Activated T-helper 1 cell treated with anti-CD3 and anti-CD28 coated beads, Interleukin-12 subunit alpha, Interleukin-12 subunit beta, Interleukin-2, Interleukin-4 antibody, amounts not matched to agents 30 ng/mL and 10 ng/mL and 1 ng/mL, durations not matched to agents 14 hours and 24 hours and 36 hours (primary cell): Measurements from ENCODE around the gene DRAP1. TPM values are rescaled to one million over a fixed set of nuclear protein-coding genes. Genes with fewer than 3 reads are reported as not detected.

Experiments
- DNase-seq: peaks from one replicate; pipeline ENCODE4 v3.0.0; 2021; ENCODE audit warnings: low spot score
- H3K27ac Mint-ChIP-seq: one replicate; pipeline ENCODE4 v1.8.0; 2021; ENCODE audit warnings: mild to moderate bottlenecking, mixed read lengths
- H3K27me3 Mint-ChIP-seq: one replicate; pipeline ENCODE4 v1.8.0; 2022; ENCODE audit warnings: mild to moderate bottlenecking, moderate library complexity, mixed read lengths; ENCODE audit not compliant: insufficient read depth
- H3K36me3 Mint-ChIP-seq: one replicate; pipeline ENCODE4 v1.8.0; 2021; ENCODE audit warnings: low read depth, mixed read lengths
- H3K4me1 Mint-ChIP-seq: one replicate; pipeline ENCODE4 v1.8.0; 2021; ENCODE audit warnings: low read depth, mixed read lengths
- H3K4me3 Mint-ChIP-seq: one replicate; pipeline ENCODE4 v1.8.0; 2021; ENCODE audit warnings: mild to moderate bottlenecking, moderate library complexity, mixed read lengths
- H3K9me3 Mint-ChIP-seq: one replicate; pipeline ENCODE4 v1.8.0; 2021; ENCODE audit warnings: mixed read lengths
- intact Hi-C: fragments of 100-400 bp; cut with micrococcal nuclease; formaldehyde crosslinking; loops from one replicate; pipeline ENCODE4 v1.15.1; 2024
- total RNA-seq: library from RNA; stranded (reverse); gene quantifications from 2 replicates; pipeline ENCODE4 v1.2.3, GENCODE V29; 2022

Gene DRAP1
- total RNA-seq, 1 donor from 2014 or later = 119 TPM

GRCh38 chr11:65900125-65900898 is 18.9 kb upstream of the DRAP1 start, which contains the start of gene FOSL1:
Gene FOSL1, minus strand, starts transcription at chr11:65900388. Its CDS starts 49 bp downstream, at chr11:65900339.
- no peaks in the 10 kb centered on the region for H3K9me3 Mint-ChIP-seq
- intact Hi-C loops = loop anchor here (1.0 to 2.0 kb wide), 6 partner anchors 10 to 102 kb away; partner anchors contain the start of genes BANF1, C11orf68, CCDC85B and CFL1
- peak within 1 kb of the TSS; percentile 67 for H3K27ac Mint-ChIP-seq
- peaks cover 23% of the 10 kb centered on the region for H3K4me1 Mint-ChIP-seq
- H3K27me3 Mint-ChIP-seq = peaks cover 9% of the 10 kb centered on the region
- H3K4me3 Mint-ChIP-seq = peak within 1 kb of the TSS; percentile 82
- peaks cover 17% of the 10 kb centered on the region for H3K36me3 Mint-ChIP-seq
- peak; percentile 89 for DNase-seq

DNA sequence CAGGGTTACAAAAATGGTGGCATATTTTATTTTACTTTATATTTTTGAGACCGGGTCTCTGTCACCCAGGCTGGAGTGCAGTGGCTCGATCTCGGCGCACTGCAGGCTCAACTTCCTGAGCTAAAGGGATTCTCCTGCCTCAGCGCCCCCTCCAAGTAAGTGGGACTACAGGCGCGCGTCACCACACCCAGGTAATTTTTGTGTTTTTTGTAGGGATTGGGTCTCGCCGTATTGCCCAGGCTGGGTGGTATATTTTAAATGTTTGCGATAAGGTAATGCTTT is 18.4 kb upstream of the DRAP1 start:
- intact Hi-C loops = loop anchor here (1.0 to 2.0 kb wide), 6 partner anchors 11 to 101 kb away; partner anchors contain the start of genes BANF1, C11orf68, CCDC85B and CFL1
- Mint-ChIP-seq H3K4me1 (peaks cover 18% of the 10 kb centered on the region), H3K27me3 (peaks cover 11% of the 10 kb centered on the region), H3K9me3 (no peaks in the 10 kb centered on the region), H3K4me3 (peak overlapping the region; percentile 68), H3K36me3 (peaks cover 13% of the 10 kb centered on the region), H3K27ac (peak overlapping the region; percentile 67)
- DNase-seq = no peak

DNA sequence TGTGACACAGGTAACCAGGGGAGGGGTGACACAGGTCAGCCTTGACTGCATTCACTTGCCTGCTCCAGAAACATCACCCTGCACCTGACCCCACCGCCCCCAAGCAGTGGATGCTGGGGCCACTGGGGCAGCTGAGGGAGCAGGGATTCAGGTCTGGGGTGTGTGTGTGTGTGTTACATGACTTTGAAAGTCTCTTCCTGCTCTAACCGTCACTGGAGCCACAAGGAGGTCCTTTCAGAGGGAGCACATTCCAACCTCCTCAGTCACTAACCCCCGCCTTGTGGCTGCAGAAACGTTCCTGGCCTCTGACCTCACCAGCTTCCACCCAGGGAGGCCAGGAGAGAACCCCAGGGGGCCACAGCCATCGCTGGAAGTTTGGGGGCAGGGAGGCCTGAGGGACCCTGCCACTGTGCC is 16.2 kb upstream of the DRAP1 start:
- Mint-ChIP-seq H3K4me1 (peaks cover 6% of the 10 kb centered on the region), H3K9me3 (no peaks in the 10 kb centered on the region), H3K27me3 (peaks cover 22% of the 10 kb centered on the region), H3K4me3 (no peak overlapping the region), H3K36me3 (no peaks in the 10 kb centered on the region), H3K27ac (no peak overlapping the region)
- intact Hi-C loops = no loop called here
- no peak for DNase-seq

- Mint-ChIP-seq H3K4me3 (no peak overlapping the region), H3K36me3 (no peaks in the 10 kb centered on the region), H3K27me3 (peaks cover 22% of the 10 kb centered on the region), H3K4me1 (peaks cover 6% of the 10 kb centered on the region), H3K27ac (no peak overlapping the region), H3K9me3 (no peaks in the 10 kb centered on the region)
- intact Hi-C loops = no loop called here
- no peak for DNase-seq
Measured at GRCh38 chr11:65903715-65904114, 15.5 kb upstream of the DRAP1 start.

DNA sequence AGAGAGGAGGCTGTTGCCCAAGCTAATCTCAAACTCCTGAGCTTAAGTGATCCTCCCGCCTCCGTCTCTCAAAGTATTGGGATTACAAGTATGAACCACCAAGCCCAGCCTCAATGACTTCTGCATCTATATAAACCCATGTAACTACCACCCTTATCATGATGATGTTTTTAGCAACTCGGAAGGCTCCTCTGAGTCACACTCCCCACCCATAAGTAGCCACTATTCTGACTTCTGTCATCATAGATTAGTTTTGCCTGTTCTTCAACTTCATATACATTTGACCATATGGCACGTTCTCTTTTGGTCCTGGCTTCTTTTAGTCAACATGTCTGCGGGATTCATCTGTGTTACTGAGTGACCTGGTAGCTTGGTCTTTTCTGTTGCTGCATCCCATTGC is 12.6 kb upstream of the DRAP1 start:
- peaks cover 25% of the 10 kb centered on the region for H3K27me3 Mint-ChIP-seq
- no peak for DNase-seq
- H3K4me1 Mint-ChIP-seq = peaks cover 14% of the 10 kb centered on the region
- intact Hi-C loops = no loop called here
- H3K4me3 Mint-ChIP-seq = no peak overlapping the region
- H3K27ac Mint-ChIP-seq = no peak overlapping the region
- H3K9me3 Mint-ChIP-seq = no peaks in the 10 kb centered on the region
- no peaks in the 10 kb centered on the region for H3K36me3 Mint-ChIP-seq

DNA sequence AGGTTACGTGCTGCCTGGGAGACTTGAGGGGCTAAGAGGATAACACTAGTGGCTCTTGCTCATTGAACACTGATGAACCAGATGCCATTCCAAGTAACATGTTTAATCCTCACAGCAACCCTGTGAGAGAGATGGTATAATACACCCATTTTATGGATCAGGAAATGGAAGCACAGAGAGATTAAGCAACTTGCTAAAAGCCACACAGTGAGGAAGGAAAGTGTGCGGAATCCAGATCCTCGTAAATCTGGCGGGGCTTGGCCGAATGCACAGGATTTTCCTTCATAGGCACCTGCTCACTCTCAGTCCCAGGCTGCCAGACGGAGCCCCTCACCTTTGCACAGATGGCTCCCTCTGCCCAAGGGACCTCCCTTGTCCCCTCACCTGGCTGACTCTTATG is 11.3 kb upstream of the DRAP1 start:
- peaks cover 8% of the 10 kb centered on the region for H3K4me1 Mint-ChIP-seq
- peaks cover 22% of the 10 kb centered on the region for H3K27me3 Mint-ChIP-seq
- H3K9me3 Mint-ChIP-seq = no peaks in the 10 kb centered on the region
- no peak overlapping the region for H3K4me3 Mint-ChIP-seq
- no peak overlapping the region for H3K27ac Mint-ChIP-seq
- H3K36me3 Mint-ChIP-seq = no peaks in the 10 kb centered on the region
- intact Hi-C loops = no loop called here
- DNase-seq = no peak

DNA sequence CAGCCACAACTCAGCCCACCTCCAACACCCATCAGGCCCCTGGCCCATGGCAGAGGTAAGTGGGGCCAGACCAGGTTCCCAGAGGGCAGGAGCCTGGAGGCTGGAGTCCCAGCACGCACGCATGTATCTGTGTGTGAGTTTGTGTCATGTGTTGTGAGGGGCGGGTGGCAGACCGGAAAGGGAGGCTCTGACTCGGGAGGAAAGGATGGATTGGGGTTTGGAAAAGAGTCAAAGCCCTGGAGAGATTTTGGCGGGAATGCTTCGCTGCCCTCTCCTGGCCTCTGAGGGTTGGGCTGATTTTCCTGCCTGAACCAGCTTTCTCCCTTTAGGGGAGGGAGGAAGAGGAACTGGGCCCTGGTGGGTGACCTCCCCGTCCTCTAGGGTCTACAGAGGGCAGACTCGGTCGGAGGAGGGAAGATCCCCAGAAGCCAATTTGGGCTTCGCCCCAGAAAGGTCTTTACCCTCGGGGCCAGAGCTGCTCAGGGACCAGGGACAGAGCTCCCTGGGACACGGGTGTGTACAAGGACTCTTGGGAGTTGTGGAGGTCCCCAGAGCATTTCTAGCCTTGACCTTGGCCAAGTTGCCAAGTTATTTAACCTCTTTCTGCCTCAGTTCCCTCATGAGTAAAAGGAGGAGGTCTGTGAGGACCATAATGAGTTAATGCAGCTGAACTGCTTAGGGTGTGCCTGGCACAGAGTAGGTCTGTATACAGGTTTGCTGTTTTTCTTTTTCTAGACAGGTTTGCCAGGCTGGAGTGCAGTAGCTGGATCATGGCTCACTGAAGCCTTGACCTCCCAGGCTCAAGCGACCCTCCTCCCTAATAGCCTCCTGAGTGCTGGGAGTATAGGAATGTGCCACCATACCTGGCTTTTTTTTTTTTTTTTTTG is 7.3 kb upstream of the DRAP1 start:
- Mint-ChIP-seq H3K9me3 (no peaks in the 10 kb centered on the region), H3K27ac (no peak overlapping the region), H3K4me3 (no peak overlapping the region), H3K27me3 (peaks cover 9% of the 10 kb centered on the region), H3K36me3 (peaks cover 10% of the 10 kb centered on the region), H3K4me1 (peaks cover 17% of the 10 kb centered on the region)
- intact Hi-C loops = no loop called here
- DNase-seq = no peak

GRCh38 chr11:65912845-65913244 is 6.4 kb upstream of the DRAP1 start:
- no peak for DNase-seq
- H3K27me3 Mint-ChIP-seq = peaks cover 3% of the 10 kb centered on the region

GRCh38 chr11:65915101-65915820 is 4.0 kb upstream of the DRAP1 start:
- H3K27ac Mint-ChIP-seq = no peak overlapping the region
- H3K9me3 Mint-ChIP-seq = no peaks in the 10 kb centered on the region
- no peaks in the 10 kb centered on the region for H3K27me3 Mint-ChIP-seq
- intact Hi-C loops = no loop called here
- H3K4me3 Mint-ChIP-seq = peak overlapping the region; percentile 19
- DNase-seq = no peak
- H3K36me3 Mint-ChIP-seq = peaks cover 15% of the 10 kb centered on the region
- H3K4me1 Mint-ChIP-seq = peaks cover 16% of the 10 kb centered on the region

More at GRCh38 chr11:65912845-65913244, 6.4 kb upstream of the DRAP1 start:
- Mint-ChIP-seq H3K4me1 (peaks cover 20% of the 10 kb centered on the region), H3K4me3 (no peak overlapping the region), H3K27ac (no peak overlapping the region), H3K9me3 (no peaks in the 10 kb centered on the region), H3K36me3 (peaks cover 13% of the 10 kb centered on the region)
- intact Hi-C loops = no loop called here

GRCh38 chr11:65915821-65916251 is 3.4 kb upstream of the DRAP1 start:
- DNase-seq = no peak
- H3K36me3 Mint-ChIP-seq = peaks cover 15% of the 10 kb centered on the region
- no peaks in the 10 kb centered on the region for H3K9me3 Mint-ChIP-seq
- no peak overlapping the region for H3K4me3 Mint-ChIP-seq
- H3K27me3 Mint-ChIP-seq = no peaks in the 10 kb centered on the region
- H3K27ac Mint-ChIP-seq = no peak overlapping the region
- intact Hi-C loops = no loop called here
- peaks cover 17% of the 10 kb centered on the region for H3K4me1 Mint-ChIP-seq

DNA sequence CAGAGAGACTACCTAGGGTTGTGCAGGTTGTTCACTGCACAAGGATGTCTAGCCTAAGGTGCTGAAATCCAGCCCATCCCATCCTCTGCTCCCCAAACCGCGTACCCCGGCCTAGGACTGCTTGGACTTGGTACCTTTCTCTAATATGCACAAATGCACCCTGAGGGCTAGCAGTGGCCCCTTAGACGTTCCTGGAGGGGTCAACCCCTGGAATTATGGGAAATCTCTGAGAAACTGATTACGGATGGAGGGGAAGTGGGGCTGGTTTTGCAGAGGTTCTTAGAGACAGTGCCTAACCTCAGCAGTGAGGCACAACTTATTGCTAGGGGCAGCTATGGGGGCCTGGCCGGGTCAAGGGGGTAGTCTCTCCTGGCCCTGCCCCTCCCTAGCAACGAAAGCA is 2.8 kb upstream of the DRAP1 start:
- intact Hi-C loops = no loop called here
- no peak overlapping the region for H3K27ac Mint-ChIP-seq
- no peaks in the 10 kb centered on the region for H3K9me3 Mint-ChIP-seq
- H3K4me3 Mint-ChIP-seq = peak overlapping the region; percentile 88
- H3K36me3 Mint-ChIP-seq = peaks cover 15% of the 10 kb centered on the region
- DNase-seq = no peak
- no peaks in the 10 kb centered on the region for H3K27me3 Mint-ChIP-seq
- H3K4me1 Mint-ChIP-seq = peaks cover 17% of the 10 kb centered on the region

DNA sequence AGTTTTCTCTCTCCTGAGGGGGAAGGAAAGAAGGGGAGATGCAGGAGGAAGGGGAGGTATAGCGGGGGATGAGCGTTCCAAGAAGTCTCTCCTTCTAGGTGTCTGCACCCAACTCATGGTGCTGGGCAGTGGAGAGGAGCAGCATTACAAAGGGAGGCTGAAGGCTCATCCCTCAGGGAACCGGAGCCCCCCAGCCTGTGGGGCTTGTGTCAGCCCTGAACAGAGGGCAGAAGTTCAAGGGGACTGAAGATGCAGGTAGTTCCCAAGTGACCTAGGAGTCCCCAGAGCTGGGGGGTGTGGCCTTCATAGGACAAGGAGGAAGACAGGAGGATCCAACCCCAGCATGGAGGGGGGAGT is 2.2 kb upstream of the DRAP1 start:
- Mint-ChIP-seq H3K4me3 (peak overlapping the region; percentile 88), H3K4me1 (peaks cover 17% of the 10 kb centered on the region), H3K27ac (peak overlapping the region; percentile 40), H3K36me3 (peaks cover 16% of the 10 kb centered on the region), H3K27me3 (no peaks in the 10 kb centered on the region), H3K9me3 (no peaks in the 10 kb centered on the region)
- intact Hi-C loops = no loop called here
- DNase-seq = no peak
